Measurements from ENCODE around the gene IL34.

The IL34 gene

DNA sequence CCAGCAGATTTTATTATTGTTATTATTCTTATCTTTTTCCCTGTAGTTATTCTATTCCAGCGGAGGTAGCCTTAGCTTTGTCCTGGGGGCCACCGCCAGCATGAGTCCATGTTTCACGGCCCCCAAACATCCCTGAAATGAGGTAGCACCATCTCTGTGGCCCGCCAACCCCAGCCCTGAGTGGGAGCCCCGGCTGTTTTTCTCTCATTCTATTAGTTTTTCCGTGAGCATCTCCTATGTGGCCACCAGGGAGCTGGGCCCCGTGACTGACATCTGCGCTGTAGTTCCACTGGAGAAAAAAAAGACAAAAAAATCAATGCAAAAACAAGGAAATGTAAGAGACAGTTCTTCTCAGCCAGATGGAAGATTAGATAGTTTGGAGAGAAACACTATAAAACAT, 43.5 kb upstream of the IL34 start:
- H3K36me3 ChIP-seq, result no peaks in the 10 kb centered on the region
- no peak overlapping the region for H3K4me3 ChIP-seq (ENCODE audit: low read depth, low read length)
- no peaks in the 10 kb centered on the region for H3K9me3 ChIP-seq
- DNase-seq, result no peak
- H3K4me1 ChIP-seq, result no peaks in the 10 kb centered on the region
- H3K27me3 ChIP-seq, result no peaks in the 10 kb centered on the region
- TF ChIP-seq CTCF (IDR thresholded peaks at IDR 0.05; ENCODE audit: low read depth, low read length), result no peak

DNA sequence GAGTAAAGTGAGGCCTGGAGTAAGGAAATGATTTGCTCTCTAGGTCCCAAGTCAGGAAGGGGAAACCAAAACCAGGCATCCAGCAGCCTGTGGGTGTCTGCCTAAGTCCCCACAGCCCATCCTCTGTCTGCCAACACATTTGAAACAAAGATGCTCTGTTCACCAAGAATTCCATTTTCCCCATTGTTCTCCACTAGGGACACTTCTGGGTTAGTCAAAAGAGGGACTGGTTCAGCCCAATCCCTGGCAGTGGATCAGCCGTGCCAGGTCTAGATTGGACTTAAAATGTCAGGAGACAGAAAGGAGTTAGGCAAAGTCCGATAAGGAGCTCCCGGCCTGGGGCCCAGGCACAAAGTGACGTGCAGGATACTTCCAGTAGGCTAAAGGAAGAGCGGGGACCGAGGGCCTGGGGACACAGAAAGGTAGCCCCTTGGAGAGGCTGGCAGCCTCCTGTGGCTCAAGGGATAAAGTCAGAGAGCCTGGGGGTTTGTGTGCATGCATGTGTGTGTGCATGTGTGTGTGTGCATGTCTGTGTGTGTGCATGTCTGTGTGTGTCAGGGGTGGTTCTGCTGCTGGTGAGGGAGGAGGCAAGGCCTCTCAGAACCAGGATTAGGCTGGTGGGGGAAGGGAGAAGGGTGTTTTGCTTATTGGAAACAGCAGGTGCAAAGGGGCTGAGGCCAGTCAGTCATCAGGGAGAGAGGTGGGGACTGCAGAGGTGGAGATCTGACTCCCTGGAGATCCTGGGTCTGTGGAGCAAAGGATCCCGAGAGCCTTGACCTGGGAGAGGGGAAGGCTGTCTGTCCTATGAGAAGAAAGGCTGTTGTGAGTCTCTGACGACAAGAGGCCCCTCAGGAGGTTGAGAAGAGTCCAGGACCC, 41.7 kb upstream of the IL34 start:
- Histone ChIP-seq H3K4me3 (ENCODE audit: low read depth, low read length) (no peak overlapping the region), H3K9me3 (no peaks in the 10 kb centered on the region), H3K27me3 (no peaks in the 10 kb centered on the region), H3K36me3 (no peaks in the 10 kb centered on the region), H3K4me1 (no peaks in the 10 kb centered on the region)
- no peak for DNase-seq
- no peak for TF ChIP-seq CTCF (IDR thresholded peaks at IDR 0.05; ENCODE audit: low read depth, low read length)

DNA sequence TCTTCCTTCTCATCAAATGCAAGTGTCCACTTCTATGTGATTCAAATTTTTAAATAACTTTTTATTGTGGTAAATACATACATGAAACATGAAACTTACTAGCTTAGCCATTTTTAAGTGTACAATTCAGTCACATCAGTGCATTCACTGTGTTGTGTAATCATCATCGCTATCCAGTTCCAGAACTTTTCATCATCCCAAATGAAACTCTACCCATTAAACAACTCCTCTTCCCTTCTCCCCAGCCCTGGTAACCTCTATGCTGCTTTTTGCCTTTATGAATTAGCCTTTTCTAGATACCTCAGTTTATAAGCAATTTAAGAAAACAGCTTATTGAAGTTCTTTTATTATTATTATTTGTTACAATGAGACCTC, 41.1 kb upstream of the IL34 start:
- H3K4me3 ChIP-seq (ENCODE audit: low read depth, low read length), result no peak overlapping the region
- TF ChIP-seq CTCF (IDR thresholded peaks at IDR 0.05; ENCODE audit: low read depth, low read length), result no peak
- DNase-seq, result no peak
- no peaks in the 10 kb centered on the region for H3K9me3 ChIP-seq
- H3K36me3 ChIP-seq, result no peaks in the 10 kb centered on the region
- H3K4me1 ChIP-seq, result no peaks in the 10 kb centered on the region
- no peaks in the 10 kb centered on the region for H3K27me3 ChIP-seq

GRCh38 chr16:70608521-70608920, 37.8 kb upstream of the IL34 start:
- TF ChIP-seq CTCF (IDR thresholded peaks at IDR 0.05; ENCODE audit: low read depth, low read length), result no peak
- no peak overlapping the region for H3K4me3 ChIP-seq (ENCODE audit: low read depth, low read length)
- no peaks in the 10 kb centered on the region for H3K4me1 ChIP-seq
- H3K27me3 ChIP-seq, result no peaks in the 10 kb centered on the region
- no peaks in the 10 kb centered on the region for H3K36me3 ChIP-seq
- DNase-seq, result no peak
- H3K9me3 ChIP-seq, result no peaks in the 10 kb centered on the region; the same call in 1 of the 2 replicates

DNA sequence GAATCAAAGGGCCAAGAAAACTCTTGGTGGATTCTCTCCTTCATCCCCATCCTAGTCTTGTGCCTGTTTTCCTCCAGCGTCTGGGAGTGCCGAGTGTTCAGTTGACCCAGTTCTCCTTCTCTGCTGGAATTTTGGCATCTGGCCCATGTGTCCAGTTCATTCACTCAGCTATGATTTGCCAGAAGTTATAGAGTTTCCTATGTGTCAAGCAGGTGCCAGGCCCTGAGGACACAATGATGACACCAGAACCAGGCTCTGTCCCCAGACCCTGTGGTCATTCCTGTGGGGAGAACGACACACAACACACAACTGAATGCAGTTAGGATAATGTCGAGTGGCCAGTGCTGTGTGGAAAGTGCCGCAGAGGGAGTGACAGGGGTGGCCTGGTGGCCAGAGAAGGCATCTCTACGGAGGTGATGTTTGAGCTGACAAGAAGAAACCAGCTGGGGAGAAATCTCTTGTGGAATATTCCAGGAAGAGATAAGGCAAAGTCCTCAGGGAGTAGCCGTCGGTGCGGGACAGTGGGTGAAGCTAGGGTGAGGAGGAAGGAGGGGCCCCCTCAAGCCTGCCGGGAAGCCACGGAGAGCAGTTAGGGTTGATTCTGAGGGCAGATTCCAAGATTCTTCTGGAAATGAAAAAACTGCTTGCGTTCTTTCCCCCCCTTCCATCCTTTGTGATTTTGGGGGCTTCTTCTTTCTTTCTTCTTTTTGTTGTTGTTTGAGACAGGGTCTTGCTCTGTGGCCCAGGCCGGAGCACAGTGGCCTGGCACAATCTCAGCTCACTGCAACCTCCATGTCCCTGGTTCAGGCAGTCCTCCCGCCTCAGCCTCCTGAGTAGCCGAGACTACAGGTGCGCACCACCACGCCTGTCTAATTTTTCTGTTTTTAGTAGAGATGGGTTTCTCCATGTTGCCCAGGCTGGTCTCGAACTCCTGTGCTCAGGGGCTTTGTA, 35.8 kb upstream of the IL34 start:
- H3K4me3 ChIP-seq (ENCODE audit: low read depth, low read length), result no peak overlapping the region
- H3K27me3 ChIP-seq, result no peaks in the 10 kb centered on the region
- H3K36me3 ChIP-seq, result no peaks in the 10 kb centered on the region
- no peak for DNase-seq
- no peak for TF ChIP-seq CTCF (IDR thresholded peaks at IDR 0.05; ENCODE audit: low read depth, low read length)
- peaks cover 6% of the 10 kb centered on the region; the same call in 1 of the 2 replicates for H3K4me1 ChIP-seq
- no peaks in the 10 kb centered on the region; the same call in 1 of the 2 replicates for H3K9me3 ChIP-seq

Data from BE2C (cell line).